ENCODE data around the gene CCDC12.
A peak's percentile ranks its signal among the peaks of the same experiment; 100 is the strongest.

The CCDC12 gene

DNA sequence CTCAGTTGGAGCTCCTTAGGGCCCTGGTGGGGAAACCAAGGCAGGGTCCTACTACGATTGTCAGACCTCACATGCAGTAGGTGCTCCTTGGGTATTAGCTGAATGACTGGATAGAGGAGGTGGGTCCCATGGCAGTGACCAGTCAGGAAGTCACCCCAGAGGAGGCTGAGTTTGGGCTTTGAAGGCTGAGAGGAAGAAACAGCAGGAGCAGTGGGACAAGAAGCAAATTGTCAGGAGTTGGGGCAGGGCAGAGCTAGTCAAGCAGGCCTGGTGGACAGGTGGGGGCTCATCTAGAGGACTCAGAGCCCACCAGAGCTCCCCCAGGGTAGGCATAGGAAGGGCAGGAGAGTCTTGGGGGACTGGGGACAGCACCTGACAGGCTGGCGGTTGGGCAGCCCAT is 6.0 kb upstream of the CCDC12 start:
- no peak overlapping the region for H3K18ac ChIP-seq (ENCODE audit: low read depth in 1 of 2, low read length in 2 of 2)
- H4K8ac ChIP-seq (ENCODE audit: low read length), result no peak overlapping the region
- peaks cover 16% of the 10 kb centered on the region for H3K79me1 ChIP-seq (replicated peaks; ENCODE audit: low read length, poor library complexity, severe bottlenecking)
- H2BK5ac ChIP-seq (ENCODE audit: low read depth, low read length, poor library complexity, severe bottlenecking), result no peak overlapping the region
- DNase-seq, result no peak
- peaks cover 0 to 12% of the 10 kb centered on the region in 2 experiments for H3K36me3 ChIP-seq (ENCODE audit: control insufficient read depth in 1 of 2, insufficient read depth in 2 of 2, low read depth in 1 of 2, low read length in 2 of 2)
- no peaks in the 10 kb centered on the region for H3K9me3 ChIP-seq (ENCODE audit: control insufficient read depth, low read length)
- H2BK15ac ChIP-seq (ENCODE audit: low read depth, poor library complexity, severe bottlenecking), result peak overlapping the region; percentile 8
- H3K4me1 ChIP-seq (ENCODE audit: control insufficient read depth, insufficient read depth, low read depth, low read length), result peaks cover 22% of the 10 kb centered on the region
- no peak overlapping the region for H2AFZ ChIP-seq (ENCODE audit: low read depth, low read length)
- H2BK12ac ChIP-seq (ENCODE audit: low read length in 2 of 2), result no peak overlapping the region
- H4K91ac ChIP-seq (ENCODE audit: low read length), result no peak overlapping the region
- H3K9ac ChIP-seq (ENCODE audit: low read length), result no peak overlapping the region
- no peak overlapping the region for H3K4me3 ChIP-seq (ENCODE audit: insufficient read depth in 1 of 2, low read depth in 1 of 2, low read length in 2 of 2)
- H3K14ac ChIP-seq (ENCODE audit: low read length in 2 of 2), result no peak overlapping the region
- no peak overlapping the region for H2AK5ac ChIP-seq (ENCODE audit: low read length, severe bottlenecking)
- H3K27ac ChIP-seq (ENCODE audit: low read length, poor library complexity, severe bottlenecking), result no peak overlapping the region
- 93% methylated on average over 2 of the region's 2 CpGs for WGBS
- no peaks in the 10 kb centered on the region for H3K27me3 ChIP-seq (ENCODE audit: control insufficient read depth in 1 of 2, insufficient read depth in 1 of 2, low read length in 2 of 2)
- no peak overlapping the region for H3K23ac ChIP-seq (ENCODE audit: low read length in 2 of 2)
- no peak overlapping the region for H3K4ac ChIP-seq (ENCODE audit: low read depth in 1 of 2, low read length in 2 of 2)
- H2BK120ac ChIP-seq (ENCODE audit: low read depth, low read length), result no peak overlapping the region
- no peak overlapping the region for H3K4me2 ChIP-seq (ENCODE audit: low read length, poor library complexity, severe bottlenecking)

DNA sequence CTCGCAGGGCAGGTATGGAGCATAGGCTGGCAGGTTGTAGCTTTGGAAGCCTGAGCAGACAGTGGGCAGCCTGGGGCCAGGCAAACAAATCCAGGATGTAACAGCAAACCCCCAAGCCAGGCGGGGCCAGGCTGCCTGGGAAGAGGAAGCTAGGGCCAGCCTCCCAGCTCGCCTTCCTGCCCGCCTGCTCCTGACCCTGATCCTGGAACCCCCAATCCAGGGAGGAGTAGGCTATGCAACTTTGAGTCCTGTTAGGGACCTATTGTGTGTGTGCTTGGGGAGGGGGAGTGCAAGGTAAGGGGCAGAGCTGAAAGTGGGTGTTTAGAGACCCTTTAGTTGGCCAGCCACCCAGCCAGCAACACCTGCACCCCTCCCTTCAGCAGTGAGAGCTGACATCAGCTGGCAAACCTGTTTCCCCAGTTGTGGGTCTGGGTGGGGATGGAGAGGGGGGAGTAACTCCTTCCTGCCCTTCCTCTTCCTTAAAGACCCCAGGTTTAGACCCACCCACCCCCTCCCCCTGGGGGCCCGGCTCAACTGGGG is 5.5 kb upstream of the CCDC12 start:
- Histone ChIP-seq H2AK5ac (ENCODE audit: low read length, severe bottlenecking) (no peak overlapping the region), H3K36me3 (ENCODE audit: control insufficient read depth in 1 of 2, insufficient read depth in 2 of 2, low read depth in 1 of 2, low read length in 2 of 2) (peaks cover 0 to 12% of the 10 kb centered on the region in 2 experiments), H3K23ac (ENCODE audit: low read length in 2 of 2) (no peak overlapping the region), H3K9ac (ENCODE audit: low read length) (no peak overlapping the region), H3K4ac (ENCODE audit: low read depth in 1 of 2, low read length in 2 of 2) (no peak overlapping the region), H3K27ac (ENCODE audit: low read length, poor library complexity, severe bottlenecking) (no peak overlapping the region), H2AFZ (ENCODE audit: low read depth, low read length) (no peak overlapping the region), H4K91ac (ENCODE audit: low read length) (peak overlapping the region; percentile 9), H2BK15ac (ENCODE audit: low read depth, poor library complexity, severe bottlenecking) (no peak overlapping the region), H3K18ac (ENCODE audit: low read depth in 1 of 2, low read length in 2 of 2) (no peak overlapping the region), H2BK5ac (ENCODE audit: low read depth, low read length, poor library complexity, severe bottlenecking) (no peak overlapping the region), H3K79me1 (replicated peaks; ENCODE audit: low read length, poor library complexity, severe bottlenecking) (peaks cover 17% of the 10 kb centered on the region), H2BK120ac (ENCODE audit: low read depth, low read length) (no peak overlapping the region), H2BK12ac (ENCODE audit: low read length in 2 of 2) (peak overlapping the region in 1 of 2 experiments; percentile 56), H3K14ac (ENCODE audit: low read length in 2 of 2) (no peak overlapping the region), H3K4me1 (ENCODE audit: control insufficient read depth, insufficient read depth, low read depth, low read length) (peaks cover 22% of the 10 kb centered on the region), H3K9me3 (ENCODE audit: control insufficient read depth, low read length) (no peaks in the 10 kb centered on the region), H3K4me2 (ENCODE audit: low read length, poor library complexity, severe bottlenecking) (no peak overlapping the region), H4K8ac (ENCODE audit: low read length) (no peak overlapping the region), H3K27me3 (ENCODE audit: control insufficient read depth in 1 of 2, insufficient read depth in 1 of 2, low read length in 2 of 2) (no peaks in the 10 kb centered on the region), H3K4me3 (ENCODE audit: insufficient read depth in 1 of 2, low read depth in 1 of 2, low read length in 2 of 2) (no peak overlapping the region)
- 53% methylated on average over 5 of the region's 5 CpGs for WGBS
- no peak for DNase-seq

DNA sequence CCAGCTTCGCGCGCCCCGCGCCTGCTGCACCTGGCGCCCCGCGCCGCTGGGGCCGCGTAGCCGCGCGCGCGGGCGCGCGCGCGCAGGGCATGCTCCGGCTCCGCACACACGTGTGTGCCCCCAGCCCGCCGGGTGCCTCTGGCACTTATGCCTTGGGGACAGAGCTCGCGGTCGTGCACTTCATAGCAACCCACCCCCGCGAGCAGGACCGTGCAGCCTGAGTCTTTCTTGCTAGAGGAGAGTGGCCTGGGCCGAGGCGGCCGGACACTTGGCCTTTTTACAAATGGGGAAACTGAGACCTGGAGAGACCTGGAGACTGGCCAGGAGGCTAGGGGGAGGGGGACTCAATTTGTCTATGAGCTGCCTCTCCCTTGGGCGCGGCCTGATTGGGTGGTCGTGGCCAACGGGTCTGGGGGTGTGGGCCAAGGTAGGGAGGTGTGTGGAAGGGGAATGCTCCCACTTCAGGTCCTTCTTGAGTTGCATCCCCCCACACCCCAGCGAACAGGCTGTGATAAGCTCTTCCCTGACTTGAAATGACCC is 3.5 kb upstream of the CCDC12 start:
- H3K4ac ChIP-seq (ENCODE audit: low read depth in 1 of 2, low read length in 2 of 2), result peak overlapping the region in 1 of 2 experiments; percentile 42
- DNase-seq, result no peak
- H3K27me3 ChIP-seq (ENCODE audit: control insufficient read depth in 1 of 2, insufficient read depth in 1 of 2, low read length in 2 of 2), result no peaks in the 10 kb centered on the region
- H3K14ac ChIP-seq (ENCODE audit: low read length in 2 of 2), result no peak overlapping the region
- no peak overlapping the region for H2BK15ac ChIP-seq (ENCODE audit: low read depth, poor library complexity, severe bottlenecking)
- H2BK120ac ChIP-seq (ENCODE audit: low read depth, low read length), result no peak overlapping the region
- peak overlapping the region; percentile 14 to 49 for H3K18ac ChIP-seq (ENCODE audit: low read depth in 1 of 2, low read length in 2 of 2)
- no peak overlapping the region for H2AK5ac ChIP-seq (ENCODE audit: low read length, severe bottlenecking)
- peak overlapping the region; percentile 74 for H4K8ac ChIP-seq (ENCODE audit: low read length)
- peak overlapping the region; percentile 95 for H3K4me2 ChIP-seq (ENCODE audit: low read length, poor library complexity, severe bottlenecking)
- peaks cover 0 to 6% of the 10 kb centered on the region in 2 experiments for H3K36me3 ChIP-seq (ENCODE audit: control insufficient read depth in 1 of 2, insufficient read depth in 2 of 2, low read depth in 1 of 2, low read length in 2 of 2)
- H3K4me1 ChIP-seq (ENCODE audit: control insufficient read depth, insufficient read depth, low read depth, low read length), result peaks cover 24% of the 10 kb centered on the region
- no peaks in the 10 kb centered on the region for H3K9me3 ChIP-seq (ENCODE audit: control insufficient read depth, low read length)
- H4K91ac ChIP-seq (ENCODE audit: low read length), result peak overlapping the region; percentile 66
- H3K4me3 ChIP-seq (ENCODE audit: insufficient read depth in 1 of 2, low read depth in 1 of 2, low read length in 2 of 2), result peak overlapping the region; percentile 80 to 96
- no peak overlapping the region for H3K27ac ChIP-seq (ENCODE audit: low read length, poor library complexity, severe bottlenecking)
- peak overlapping the region; percentile 69 for H3K9ac ChIP-seq (ENCODE audit: low read length)
- WGBS, result 3% methylated on average over 31 of the region's 40 CpGs
- H3K23ac ChIP-seq (ENCODE audit: low read length in 2 of 2), result no peak overlapping the region
- peak overlapping the region in 1 of 2 experiments; percentile 21 for H2BK12ac ChIP-seq (ENCODE audit: low read length in 2 of 2)
- H3K79me1 ChIP-seq (replicated peaks; ENCODE audit: low read length, poor library complexity, severe bottlenecking), result peaks cover 17% of the 10 kb centered on the region
- no peak overlapping the region for H2BK5ac ChIP-seq (ENCODE audit: low read depth, low read length, poor library complexity, severe bottlenecking)
- peak overlapping the region; percentile 90 for H2AFZ ChIP-seq (ENCODE audit: low read depth, low read length)

DNA sequence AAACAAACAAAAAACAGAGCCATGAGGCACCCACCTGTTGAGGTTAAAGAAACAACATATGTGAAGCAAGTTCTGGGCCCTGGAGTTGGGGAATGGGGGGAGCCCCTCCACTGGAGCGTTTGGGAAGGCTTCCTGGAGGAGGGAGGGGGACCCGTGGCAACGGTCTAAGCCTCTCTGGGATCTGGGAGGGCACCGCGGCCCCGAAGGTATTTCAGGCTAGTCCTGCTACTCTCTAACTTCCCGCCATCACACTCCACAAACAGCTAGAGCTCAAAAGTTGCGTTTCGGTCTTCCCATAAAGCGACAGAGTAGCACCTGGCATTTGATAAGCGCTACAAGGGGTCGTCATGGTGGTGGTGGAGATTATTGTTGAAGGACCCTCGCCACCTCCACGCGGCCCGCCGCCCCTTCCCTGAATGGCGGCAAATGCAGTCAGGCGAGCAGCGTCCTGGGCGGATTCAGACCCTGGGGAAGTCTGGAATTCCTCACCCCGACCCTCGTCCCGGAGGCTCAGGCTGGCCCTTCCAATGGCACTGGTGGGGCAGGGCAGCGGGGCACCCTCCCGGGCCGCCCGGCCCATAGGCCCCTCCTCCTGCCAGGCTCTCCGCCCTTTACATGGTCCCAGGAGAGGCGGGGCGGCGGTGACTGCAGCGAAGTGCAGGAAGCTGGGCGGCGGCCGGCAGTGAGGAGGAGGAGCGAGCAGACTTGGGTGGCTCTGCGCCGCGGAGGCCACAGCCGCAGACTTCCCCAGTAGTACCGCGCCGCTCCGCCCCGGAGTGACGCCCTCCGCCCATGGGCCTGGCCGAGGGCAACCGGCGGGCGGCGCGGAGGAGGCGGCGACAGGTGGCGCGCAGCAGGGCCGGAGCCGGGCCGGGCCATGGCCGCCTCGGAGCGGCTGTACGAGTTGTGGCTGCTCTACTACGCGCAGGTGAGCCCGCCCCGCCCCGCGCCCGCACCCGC is 2.7 kb upstream of the CCDC12 start, which contains the start of gene NBEAL2:
Gene NBEAL2 (plus strand): TSS at position 682 of the 960 bp plus-strand sequence. CDS start 196 bp downstream, at position 878.
- Histone ChIP-seq H3K4me3 (ENCODE audit: insufficient read depth in 1 of 2, low read depth in 1 of 2, low read length in 2 of 2) (peak within 1 kb of the TSS; percentile 80 to 96), H3K9ac (ENCODE audit: low read length) (peak within 1 kb of the TSS; percentile 88), H4K91ac (ENCODE audit: low read length) (peak within 1 kb of the TSS; percentile 92), H3K14ac (ENCODE audit: low read length in 2 of 2) (peak within 1 kb of the TSS in 1 of 2 experiments; percentile 97), H3K23ac (ENCODE audit: low read length in 2 of 2) (peak within 1 kb of the TSS in 1 of 2 experiments; percentile 37), H3K4me1 (ENCODE audit: control insufficient read depth, insufficient read depth, low read depth, low read length) (peaks cover 24% of the 10 kb centered on the region), H3K9me3 (ENCODE audit: control insufficient read depth, low read length) (no peaks in the 10 kb centered on the region), H2BK5ac (ENCODE audit: low read depth, low read length, poor library complexity, severe bottlenecking) (no peak within 1 kb of the TSS), H2BK15ac (ENCODE audit: low read depth, poor library complexity, severe bottlenecking) (peak within 1 kb of the TSS; percentile 44), H3K4ac (ENCODE audit: low read depth in 1 of 2, low read length in 2 of 2) (peak within 1 kb of the TSS; percentile 85 to 99), H3K36me3 (ENCODE audit: control insufficient read depth in 1 of 2, insufficient read depth in 2 of 2, low read depth in 1 of 2, low read length in 2 of 2) (no peaks in the 10 kb centered on the region), H3K4me2 (ENCODE audit: low read length, poor library complexity, severe bottlenecking) (peak within 1 kb of the TSS; percentile 95), H3K27me3 (ENCODE audit: control insufficient read depth in 1 of 2, insufficient read depth in 1 of 2, low read length in 2 of 2) (no peaks in the 10 kb centered on the region), H2AK5ac (ENCODE audit: low read length, severe bottlenecking) (peak within 1 kb of the TSS; percentile 67), H2BK120ac (ENCODE audit: low read depth, low read length) (peak within 1 kb of the TSS; percentile 91), H2BK12ac (ENCODE audit: low read length in 2 of 2) (peak within 1 kb of the TSS; percentile 80 to 98), H3K27ac (ENCODE audit: low read length, poor library complexity, severe bottlenecking) (no peak within 1 kb of the TSS), H3K18ac (ENCODE audit: low read depth in 1 of 2, low read length in 2 of 2) (peak within 1 kb of the TSS; percentile 93 to 95), H3K79me1 (replicated peaks; ENCODE audit: low read length, poor library complexity, severe bottlenecking) (peaks cover 17% of the 10 kb centered on the region), H2AFZ (ENCODE audit: low read depth, low read length) (peak within 1 kb of the TSS; percentile 95), H4K8ac (ENCODE audit: low read length) (peak within 1 kb of the TSS; percentile 99)
- peak; percentile 90 for DNase-seq
- under 1% methylated on average over 57 of the region's 73 CpGs for WGBS
